Urinary bladder (tissue), 4 donors: Measurements from ENCODE around the gene HUNK. TPM values are rescaled to one million over a fixed set of nuclear protein-coding genes. Genes with fewer than 3 reads are reported as not detected.
"Not testable (repeated sequence)": the region's sequence is repeated elsewhere in the genome, so short reads cannot be mapped to it uniquely, and the experiment has no call there.

ENCODE experiments used
- DNase-seq: peaks from one replicate; pipeline ENCODE4 v3.0.0-alpha.2; 2015; ENCODE audit errors: extremely low spot score
- H3K27ac ChIP-seq: one replicate; pipeline ENCODE4 v1.5.1; 2013; ENCODE audit warnings: low read depth, mild to moderate bottlenecking, moderate library complexity
- H3K36me3 ChIP-seq: one replicate; pipeline ENCODE4 v1.6.1; 2013; ENCODE audit warnings: mild to moderate bottlenecking, moderate library complexity; ENCODE audit not compliant: insufficient read depth
- H3K4me1 ChIP-seq: one replicate; pipeline ENCODE4 v1.6.1; 2013; ENCODE audit warnings: mild to moderate bottlenecking, moderate library complexity; ENCODE audit not compliant: insufficient read depth
- H3K4me3 ChIP-seq: one replicate; pipeline ENCODE4 v1.5.1; 2013; ENCODE audit warnings: low read depth, low read length
- WGBS: extraction: QIAGEN DNeasy Blood & Tissue Kit; methylation state at CpG from one replicate; pipeline ENCODE4 v1.1.7; 2013; 5-methylcytosine and 5-hydroxymethylcytosine counted together
- polyA plus RNA-seq: library from polyadenylated mRNA; stranded (reverse); fragments of 200-250 nt; gene quantifications from one replicate; pipeline ENCODE4 v1.2.3, GENCODE V29; 2013
- total RNA-seq: library from RNA; depleted of rRNA; stranded (reverse); fragments of >200 nt; gene quantifications from one replicate; pipeline ENCODE4 v1.2.3, GENCODE V29; 2014
- donor health status: healthy with polysubstance abuse.
- donor health status: healthy.

The HUNK gene
- total and polyA plus RNA-seq, 2 donors: 2.8 to 7.3 TPM

GRCh38 chr21:31946231-31946630, 73.4 kb downstream of the HUNK start:
- Histone ChIP-seq H3K36me3 (no peaks in the 10 kb centered on the region), H3K4me3 (no peak overlapping the region), H3K4me1 (peaks cover 1% of the 10 kb centered on the region), H3K27ac (no peak overlapping the region)
- 88% methylated on average over 7 of the region's 7 CpGs for WGBS
- DNase-seq: no peak

GRCh38 chr21:31946876-31947550, 74.2 kb downstream of the HUNK start:
- H3K36me3 ChIP-seq, DNase-seq, H3K4me3 ChIP-seq, H3K4me1 ChIP-seq, H3K27ac ChIP-seq: not testable (repeated sequence)
- WGBS: 98% methylated on average over 32 of the region's 32 CpGs

- no peaks in the 10 kb centered on the region for H3K36me3 ChIP-seq
- peaks cover 1% of the 10 kb centered on the region for H3K4me1 ChIP-seq
- H3K4me3 ChIP-seq: no peak overlapping the region
- 37% methylated on average over 7 of the region's 7 CpGs for WGBS
- no peak overlapping the region for H3K27ac ChIP-seq
- DNase-seq: no peak
Observed at GRCh38 chr21:31948676-31949075, 75.9 kb downstream of the HUNK start.

GRCh38 chr21:31952828-31953227, 80.0 kb downstream of the HUNK start:
- Histone ChIP-seq H3K4me3 (no peak overlapping the region), H3K4me1 (no peaks in the 10 kb centered on the region), H3K36me3 (no peaks in the 10 kb centered on the region), H3K27ac (no peak overlapping the region)
- DNase-seq: no peak
- 31% methylated on average over 3 of the region's 3 CpGs for WGBS

- no peak for DNase-seq
- Histone ChIP-seq H3K36me3 (no peaks in the 10 kb centered on the region), H3K4me3 (no peak overlapping the region), H3K27ac (no peak overlapping the region), H3K4me1 (no peaks in the 10 kb centered on the region)
- WGBS: 71% methylated on average over 2 of the region's 2 CpGs
Observed at GRCh38 chr21:31957631-31958030, 84.8 kb downstream of the HUNK start.

GRCh38 chr21:31959881-31960280, 87.1 kb downstream of the HUNK start:
- no peaks in the 10 kb centered on the region for H3K4me1 ChIP-seq
- no peaks in the 10 kb centered on the region for H3K36me3 ChIP-seq
- no peak for DNase-seq
- 57% methylated on average over 2 of the region's 2 CpGs for WGBS
- no peak overlapping the region for H3K4me3 ChIP-seq
- H3K27ac ChIP-seq: no peak overlapping the region

GRCh38 chr21:31961027-31961426, 88.2 kb downstream of the HUNK start:
- H3K27ac ChIP-seq: no peak overlapping the region
- H3K4me3 ChIP-seq: no peak overlapping the region
- 76% methylated on average over 3 of the region's 3 CpGs for WGBS
- H3K36me3 ChIP-seq: no peaks in the 10 kb centered on the region
- no peak for DNase-seq
- no peaks in the 10 kb centered on the region for H3K4me1 ChIP-seq

GRCh38 chr21:31961704-31962103, 88.9 kb downstream of the HUNK start:
- Histone ChIP-seq H3K36me3 (no peaks in the 10 kb centered on the region), H3K4me1 (no peaks in the 10 kb centered on the region), H3K27ac (no peak overlapping the region), H3K4me3 (no peak overlapping the region)
- no peak for DNase-seq
- 95% methylated on average over 1 of the region's 1 CpG for WGBS

- DNase-seq: no peak
- Histone ChIP-seq H3K4me1 (no peaks in the 10 kb centered on the region), H3K36me3 (no peaks in the 10 kb centered on the region), H3K4me3 (no peak overlapping the region), H3K27ac (no peak overlapping the region)
- WGBS: 81% methylated on average over 6 of the region's 6 CpGs
Observed at GRCh38 chr21:31964692-31965091, 91.9 kb downstream of the HUNK start.

GRCh38 chr21:31967334-31967733, 94.5 kb downstream of the HUNK start:
- H3K36me3 ChIP-seq: no peaks in the 10 kb centered on the region
- H3K4me3 ChIP-seq: no peak overlapping the region
- 57% methylated on average over 7 of the region's 7 CpGs for WGBS
- no peak overlapping the region for H3K27ac ChIP-seq
- H3K4me1 ChIP-seq: no peaks in the 10 kb centered on the region
- no peak for DNase-seq

GRCh38 chr21:31972622-31973021, 99.8 kb downstream of the HUNK start:
- Histone ChIP-seq H3K27ac (no peak overlapping the region), H3K36me3 (peaks cover 2% of the 10 kb centered on the region), H3K4me1 (no peaks in the 10 kb centered on the region), H3K4me3 (no peak overlapping the region)
- 91% methylated on average over 7 of the region's 7 CpGs for WGBS
- no peak for DNase-seq

GRCh38 chr21:31973402-31973944, 100.7 kb downstream of the HUNK start:
- peaks cover 2% of the 10 kb centered on the region for H3K36me3 ChIP-seq
- no peak overlapping the region for H3K27ac ChIP-seq
- no peaks in the 10 kb centered on the region for H3K4me1 ChIP-seq
- WGBS: 92% methylated on average over 6 of the region's 6 CpGs
- DNase-seq: no peak
- no peak overlapping the region for H3K4me3 ChIP-seq

GRCh38 chr21:31974454-31974985, 101.7 kb downstream of the HUNK start:
- 75% methylated on average over 16 of the region's 16 CpGs for WGBS
- Histone ChIP-seq H3K4me3 (no peak overlapping the region), H3K4me1 (no peaks in the 10 kb centered on the region), H3K36me3 (peaks cover 2% of the 10 kb centered on the region), H3K27ac (no peak overlapping the region)
- no peak for DNase-seq

GRCh38 chr21:31975491-31975890, 102.7 kb downstream of the HUNK start:
- no peak overlapping the region for H3K4me3 ChIP-seq
- 90% methylated on average over 6 of the region's 6 CpGs for WGBS
- no peaks in the 10 kb centered on the region for H3K4me1 ChIP-seq
- no peak for DNase-seq
- H3K36me3 ChIP-seq: peaks cover 2% of the 10 kb centered on the region
- H3K27ac ChIP-seq: no peak overlapping the region
